CD4-positive, alpha-beta T cell treated with Interleukin-6 at 100 ng/mL for 8 hours (primary cell): ENCODE data around the gene TMEM184C.

Source experiments
- DNase-seq: peaks from one replicate; pipeline ENCODE4 v3.0.0-alpha.2; 2020; ENCODE audit warnings: mixed read lengths, low spot score

The TMEM184C gene

GRCh38 chr4:147617173-147617840 is at the start of gene TMEM184C:
TSS of gene TMEM184C (plus strand) at chr4:147617397. CDS start at chr4:147617957, 560 bp downstream.
- peak; percentile 97 for DNase-seq

- no peak for DNase-seq
Observed at GRCh38 chr4:147570616-147571015, 46.6 kb upstream of the TMEM184C start.

- DNase-seq: no peak
Observed at GRCh38 chr4:147571036-147571770, 46.0 kb upstream of the TMEM184C start.

- no peak for DNase-seq
Observed at GRCh38 chr4:147576084-147576483, 41.1 kb upstream of the TMEM184C start.

- DNase-seq: no peak
Observed at GRCh38 chr4:147578051-147578476, 39.1 kb upstream of the TMEM184C start.

DNA sequence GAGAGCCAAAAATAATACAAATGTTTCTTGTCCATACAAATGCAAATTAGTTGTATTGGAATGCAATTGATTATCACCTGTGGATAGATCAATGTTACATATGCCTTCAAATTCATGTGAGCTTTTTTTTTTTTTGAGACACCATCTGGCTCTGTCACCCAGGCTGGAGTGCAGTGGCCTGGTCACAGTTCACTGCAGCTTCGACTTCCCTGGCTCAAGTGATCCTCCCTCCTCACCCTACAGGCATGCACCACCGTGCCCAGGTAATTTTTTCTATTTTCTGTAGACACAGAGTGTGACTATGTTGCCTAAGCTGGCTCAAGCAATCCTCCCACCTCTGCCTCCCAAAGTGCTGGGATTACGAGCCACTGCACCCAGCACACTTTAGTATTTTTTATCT is 38.6 kb upstream of the TMEM184C start:
- DNase-seq: no peak

GRCh38 chr4:147580396-147580795 is 36.8 kb upstream of the TMEM184C start:
- DNase-seq: no peak

DNA sequence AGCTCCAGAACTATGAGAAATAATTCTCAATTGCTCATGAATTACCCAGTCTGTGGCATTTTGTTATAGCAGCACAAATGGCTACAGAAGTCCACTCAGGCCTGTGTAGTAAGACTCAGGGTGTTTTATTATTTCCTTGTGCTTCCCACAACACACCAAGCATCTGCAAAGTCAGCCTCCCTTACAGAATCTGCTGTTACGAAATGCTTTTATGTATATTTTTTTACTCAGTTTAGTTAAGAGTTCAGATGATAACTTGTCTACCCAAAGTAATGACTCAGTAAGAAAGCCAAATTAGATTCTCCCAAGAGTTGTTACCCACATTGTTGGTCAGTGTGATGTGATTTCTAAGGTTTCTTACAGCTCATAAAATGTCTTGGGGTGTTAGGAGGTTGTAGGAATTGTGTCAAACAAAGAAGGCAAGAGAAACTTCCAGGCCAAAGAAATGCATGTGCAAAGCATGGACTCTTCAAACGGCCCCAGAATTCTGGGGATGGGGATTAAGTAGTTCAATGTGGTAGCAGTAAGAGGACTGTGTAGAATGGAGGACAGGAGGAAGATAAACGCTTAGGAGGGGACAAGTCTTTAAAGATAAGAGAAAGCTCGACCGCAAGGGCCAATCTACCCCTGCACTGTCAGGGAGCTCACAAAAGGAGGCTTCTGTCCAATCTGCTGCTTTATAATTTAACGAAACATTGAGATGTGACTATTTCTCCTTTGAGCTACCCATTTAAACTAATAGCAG is 35.4 kb upstream of the TMEM184C start:
- DNase-seq: no peak

DNA sequence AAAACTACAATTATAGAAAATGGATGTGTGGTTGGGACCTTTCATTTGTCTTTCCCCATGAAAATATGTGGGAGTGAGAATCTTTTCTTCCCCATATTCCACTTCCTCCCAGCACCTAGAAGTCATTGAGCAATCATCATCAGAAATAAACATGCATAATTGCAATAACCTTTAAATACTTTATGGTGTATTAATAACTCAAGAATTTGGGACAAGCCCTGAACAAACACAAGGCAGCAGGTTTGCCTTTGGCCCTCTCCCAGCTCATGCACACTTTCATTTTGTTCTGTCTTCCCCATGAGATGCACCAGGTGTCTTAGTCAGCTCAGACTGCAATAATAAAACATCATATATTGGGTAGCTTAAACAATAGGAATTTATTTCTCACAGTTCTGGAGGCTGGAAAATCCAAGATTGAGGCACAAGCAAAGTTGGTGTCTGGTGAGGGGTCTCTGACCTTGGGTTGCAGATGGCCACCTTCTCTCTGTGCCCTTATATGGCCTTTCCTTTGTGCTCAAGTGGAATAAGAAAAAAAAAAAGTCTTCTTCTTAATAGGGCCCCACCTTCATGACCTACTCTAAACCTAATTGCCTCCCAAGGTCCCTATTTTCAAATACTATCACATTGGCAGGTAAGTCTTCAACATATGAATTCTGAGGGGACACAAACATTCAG is 34.7 kb upstream of the TMEM184C start:
- no peak for DNase-seq

DNA sequence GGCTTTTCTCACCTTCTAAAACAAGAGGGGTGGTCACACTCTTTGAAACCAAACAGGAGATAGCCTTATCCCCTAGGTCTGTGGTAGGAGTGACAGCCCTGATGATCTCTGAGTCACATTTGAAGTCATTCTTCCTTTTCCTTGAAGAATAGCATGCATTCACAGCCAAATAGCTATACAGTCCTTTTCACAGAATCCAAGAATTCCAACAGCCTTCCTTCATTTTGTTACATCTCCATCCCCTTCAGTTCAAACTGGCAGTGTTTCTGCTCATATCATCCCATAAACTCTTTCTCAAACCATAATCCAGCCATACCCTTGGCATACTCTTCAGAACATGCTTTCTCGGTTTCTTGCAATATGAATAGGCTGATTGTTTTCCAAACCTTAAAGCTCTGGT is 33.3 kb upstream of the TMEM184C start:
- no peak for DNase-seq

GRCh38 chr4:147586032-147586431 is 31.2 kb upstream of the TMEM184C start:
- DNase-seq: no peak

GRCh38 chr4:147586637-147587036 is 30.6 kb upstream of the TMEM184C start:
- DNase-seq: no peak

- DNase-seq: no peak
Observed at GRCh38 chr4:147587041-147587440, 30.2 kb upstream of the TMEM184C start.

DNA sequence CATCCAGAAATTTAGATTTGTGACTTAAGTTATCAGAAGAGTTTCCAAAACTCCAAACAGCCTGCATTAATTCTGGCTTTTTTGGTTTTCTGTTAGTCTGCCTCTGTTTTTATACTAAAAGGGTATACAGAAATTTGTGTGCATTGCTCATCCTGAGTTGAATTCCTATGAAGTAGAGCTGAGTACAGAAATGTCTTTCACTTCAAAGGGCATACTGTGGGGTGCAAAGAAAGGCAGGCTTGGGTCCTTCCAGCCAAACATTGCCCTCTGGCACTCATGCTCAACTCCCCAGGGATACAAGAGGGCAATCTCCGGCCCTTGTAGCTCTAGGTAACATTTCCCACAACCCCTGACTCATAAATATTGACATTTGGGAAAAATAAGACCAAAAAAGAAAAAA is 27.6 kb upstream of the TMEM184C start:
- no peak for DNase-seq

GRCh38 chr4:147590249-147590920 is 26.8 kb upstream of the TMEM184C start:
- peak; percentile 12 for DNase-seq

DNA sequence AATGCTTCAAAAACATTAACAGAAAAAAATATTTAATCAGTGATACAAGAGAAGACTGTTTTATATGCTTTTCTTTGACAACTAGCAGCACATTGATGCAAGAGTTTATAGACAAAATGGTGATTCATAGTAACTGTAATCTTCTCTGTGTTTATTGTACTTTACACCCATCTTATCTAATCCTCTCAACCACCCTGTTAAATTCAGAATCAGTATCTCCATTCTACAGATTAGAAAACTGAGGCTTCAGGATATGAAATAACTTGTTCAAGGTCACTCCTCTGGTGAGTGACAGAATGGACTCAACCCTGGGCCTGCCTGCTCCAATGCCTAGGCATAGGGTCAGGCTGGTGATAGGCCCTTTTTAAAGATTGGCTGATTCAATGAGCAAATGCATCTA is 26.1 kb upstream of the TMEM184C start:
- DNase-seq: no peak

DNA sequence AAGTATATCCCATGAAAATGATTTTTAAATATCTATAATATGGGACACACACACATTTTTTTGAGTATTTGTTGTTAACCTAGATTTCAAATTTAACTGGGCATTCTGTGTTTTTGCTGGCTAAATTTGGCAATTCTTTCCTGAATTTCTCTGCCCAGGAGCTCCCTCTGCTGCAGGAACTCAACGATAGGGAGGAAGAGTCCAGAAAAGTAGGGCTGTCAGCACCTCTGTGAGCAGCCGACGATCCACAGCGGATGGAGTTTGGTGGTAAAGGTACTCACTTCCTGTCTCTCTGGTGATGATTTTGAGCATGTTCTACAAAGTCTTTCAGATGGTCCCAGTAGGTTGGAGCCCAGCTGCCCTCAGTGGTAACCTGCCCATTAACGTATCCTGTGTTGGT is 23.1 kb upstream of the TMEM184C start:
- no peak for DNase-seq

DNA sequence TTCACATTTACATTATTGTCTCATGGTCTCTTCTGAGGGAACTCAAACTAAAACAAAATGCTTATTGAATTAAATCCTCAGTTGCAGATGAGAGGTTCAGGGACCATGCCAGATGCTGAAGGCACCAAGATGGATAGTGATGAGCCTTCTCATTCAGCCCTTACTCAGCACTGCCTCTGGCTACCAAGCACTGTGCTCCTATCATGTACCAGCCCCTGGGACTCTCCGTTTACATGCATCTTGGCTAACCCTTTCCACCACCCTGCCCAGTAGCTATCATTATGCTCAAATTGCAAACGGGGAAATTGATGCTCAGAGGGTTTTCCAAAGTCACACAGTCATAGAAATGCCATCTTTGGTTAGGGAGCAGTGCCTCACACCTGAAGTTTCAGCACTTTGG is 22.6 kb upstream of the TMEM184C start:
- no peak for DNase-seq

DNA sequence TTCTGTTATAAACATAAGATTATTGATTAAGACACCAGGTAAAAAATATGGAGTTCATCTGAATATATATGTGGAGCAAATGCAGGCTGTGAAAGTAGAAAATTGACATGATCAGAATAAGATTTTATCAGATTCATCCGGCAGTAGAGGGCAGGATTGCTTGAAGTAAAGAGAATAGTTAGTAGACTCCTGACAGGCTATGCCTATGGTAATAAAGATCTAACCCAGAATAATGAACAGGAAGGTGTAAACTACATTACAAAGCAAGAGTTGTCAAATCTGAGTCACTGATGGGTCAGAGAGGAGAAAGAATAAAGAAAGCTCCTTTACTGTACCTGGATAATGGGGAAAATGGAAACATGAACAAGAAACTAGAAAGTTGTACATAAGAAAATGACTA is 20.8 kb upstream of the TMEM184C start:
- no peak for DNase-seq

GRCh38 chr4:147596981-147597380 is 20.2 kb upstream of the TMEM184C start:
- no peak for DNase-seq

DNA sequence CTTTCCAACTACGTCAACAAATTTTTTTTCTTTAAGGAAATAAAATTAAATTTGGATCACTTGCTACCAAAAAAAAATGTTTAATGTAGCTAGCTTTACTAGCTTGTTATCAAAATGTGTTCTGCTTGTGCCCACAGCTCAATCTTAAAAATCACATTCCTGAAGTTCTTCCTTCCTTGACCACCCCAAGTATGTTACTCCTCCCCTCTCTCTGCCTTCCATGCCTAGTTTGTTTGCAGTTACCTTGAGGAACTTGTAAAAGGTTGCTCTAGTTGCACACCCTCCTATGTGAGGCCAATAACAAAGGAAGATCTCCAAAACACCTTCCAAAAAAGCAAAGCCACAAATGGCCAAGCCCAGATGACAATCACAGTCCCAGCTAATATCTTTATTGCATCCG is 19.6 kb upstream of the TMEM184C start:
- DNase-seq: no peak

GRCh38 chr4:147599206-147599605 is 18.0 kb upstream of the TMEM184C start:
- DNase-seq: no peak
